GM18505 (cell line): ENCODE data around the gene CACNA1B.
A peak's percentile ranks its signal among the peaks of the same experiment; 100 is the strongest.
"Not testable (repeated sequence)": the region's sequence is repeated elsewhere in the genome, so short reads cannot be mapped to it uniquely, and the experiment has no call there.

Source experiments
- ATAC-seq: cut with Tn5 transposase; IDR thresholded peaks from one replicate; pipeline ENCODE4 v1.9.1; 2021; ENCODE audit not compliant: unreplicated experiment
- POLR2A ChIP-seq: IDR thresholded peaks from 4 replicates; pipeline ENCODE4 v1.6.1; 2011; ENCODE audit warnings: borderline replicate concordance; ENCODE audit not compliant: insufficient read depth, insufficient read length; ENCODE audit errors: extremely low read depth

CACNA1B gene

DNA sequence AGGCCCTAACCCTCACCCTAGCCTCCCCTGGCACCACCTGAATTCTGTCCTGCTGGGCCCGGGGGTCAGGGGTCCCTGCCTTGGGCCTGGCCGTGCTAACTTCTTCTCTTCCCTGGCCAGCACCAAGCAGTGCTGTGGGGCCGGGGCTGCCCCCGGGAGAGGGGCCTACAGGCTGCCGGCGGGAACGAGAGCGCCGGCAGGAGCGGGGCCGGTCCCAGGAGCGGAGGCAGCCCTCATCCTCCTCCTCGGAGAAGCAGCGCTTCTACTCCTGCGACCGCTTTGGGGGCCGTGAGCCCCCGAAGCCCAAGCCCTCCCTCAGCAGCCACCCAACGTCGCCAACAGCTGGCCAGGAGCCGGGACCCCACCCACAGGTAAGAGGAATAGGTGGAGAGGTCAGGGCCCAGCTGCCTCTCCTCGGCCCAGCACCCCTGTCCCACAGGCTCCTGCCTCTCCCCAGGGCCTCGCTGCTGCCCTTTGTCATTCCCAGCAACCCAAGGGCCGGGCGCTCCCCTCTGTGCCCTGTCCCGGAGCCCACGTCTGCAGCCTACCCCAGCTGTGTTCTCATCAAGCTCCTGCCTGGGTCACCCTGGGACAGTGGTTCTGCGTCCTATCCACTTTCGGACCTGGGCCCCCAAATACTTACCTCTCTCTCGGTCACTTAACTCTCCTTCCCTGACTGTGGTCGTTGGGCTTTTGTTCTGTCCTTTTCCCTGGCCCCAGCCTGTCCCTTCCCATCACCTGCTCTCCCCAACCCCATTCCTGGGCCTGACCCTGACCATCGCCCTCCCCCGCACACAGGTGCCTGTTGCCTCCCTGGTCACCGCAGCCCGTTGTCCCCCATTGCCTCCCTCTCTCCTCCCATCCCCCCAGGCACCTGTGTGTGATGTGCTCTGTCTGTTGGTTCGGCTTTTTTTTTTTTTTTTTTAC is 243.2 kb downstream of the CACNA1B start:
- no peak for ATAC-seq
- no peak for TF ChIP-seq POLR2A

DNA sequence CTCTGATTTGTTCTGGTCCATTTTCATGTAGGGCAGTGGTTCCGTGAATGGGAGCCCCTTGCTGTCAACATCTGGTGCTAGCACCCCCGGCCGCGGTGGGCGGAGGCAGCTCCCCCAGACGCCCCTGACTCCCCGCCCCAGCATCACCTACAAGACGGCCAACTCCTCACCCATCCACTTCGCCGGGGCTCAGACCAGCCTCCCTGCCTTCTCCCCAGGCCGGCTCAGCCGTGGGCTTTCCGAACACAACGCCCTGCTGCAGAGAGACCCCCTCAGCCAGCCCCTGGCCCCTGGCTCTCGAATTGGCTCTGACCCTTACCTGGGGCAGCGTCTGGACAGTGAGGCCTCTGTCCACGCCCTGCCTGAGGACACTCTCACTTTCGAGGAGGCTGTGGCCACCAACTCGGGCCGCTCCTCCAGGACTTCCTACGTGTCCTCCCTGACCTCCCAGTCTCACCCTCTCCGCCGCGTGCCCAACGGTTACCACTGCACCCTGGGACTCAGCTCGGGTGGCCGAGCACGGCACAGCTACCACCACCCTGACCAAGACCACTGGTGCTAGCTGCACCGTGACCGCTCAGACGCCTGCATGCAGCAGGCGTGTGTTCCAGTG is 244.0 kb downstream of the CACNA1B start:
- no peak for ATAC-seq
- no peak for TF ChIP-seq POLR2A

DNA sequence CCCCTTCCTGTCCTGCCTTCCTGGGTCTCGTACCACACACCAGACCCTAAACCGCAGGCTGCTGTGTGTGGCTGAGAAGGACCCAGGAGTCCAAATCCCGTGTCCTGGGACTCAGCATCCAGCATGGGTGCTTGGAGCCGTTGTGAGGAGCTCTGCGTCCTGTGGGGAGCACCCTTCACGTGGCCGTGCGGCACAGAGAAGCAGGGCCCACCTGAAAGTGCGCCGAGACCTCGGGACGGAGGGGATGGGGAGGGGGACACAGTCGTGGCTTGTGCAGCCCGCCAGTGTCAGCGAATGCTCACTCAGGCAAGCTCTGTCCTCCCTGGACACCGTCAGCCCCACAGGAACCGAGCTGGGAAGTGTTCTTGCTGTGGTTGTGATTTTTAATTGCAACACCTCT is 244.6 kb downstream of the CACNA1B start:
- ATAC-seq, result no peak
- no peak for TF ChIP-seq POLR2A

DNA sequence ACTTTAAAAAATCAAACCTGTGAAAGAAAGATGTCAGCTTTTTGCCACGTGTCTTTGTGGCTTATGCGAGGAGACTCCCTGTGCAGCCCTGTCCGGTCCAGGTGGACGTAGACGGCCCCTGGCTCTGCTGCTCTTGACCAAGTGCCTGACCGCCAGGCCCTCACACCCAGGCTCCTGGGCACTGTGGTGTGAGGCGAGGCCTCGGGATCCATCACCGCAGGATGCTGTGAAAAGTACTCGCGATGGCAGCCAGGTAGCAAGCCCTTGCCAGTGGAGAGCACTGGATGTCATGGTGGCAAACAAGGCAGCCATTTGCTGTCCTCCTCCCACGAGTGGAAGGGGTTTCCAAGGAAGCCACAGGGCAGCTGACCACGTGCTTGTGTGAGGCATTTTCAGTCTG is 245.1 kb downstream of the CACNA1B start:
- no peak for ATAC-seq
- TF ChIP-seq POLR2A, result no peak

- no peak for TF ChIP-seq POLR2A
- ATAC-seq, result no peak
These were observed 245.5 kb downstream of the CACNA1B start for GRCh38 chr9:138123086-138123485.

- peak; percentile 87 for ATAC-seq
These were observed 248.7 kb downstream of the CACNA1B start for GRCh38 chr9:138126090-138126857.

- not testable (repeated sequence) for ATAC-seq
These were observed 249.4 kb downstream of the CACNA1B start for GRCh38 chr9:138126858-138127584.

DNA sequence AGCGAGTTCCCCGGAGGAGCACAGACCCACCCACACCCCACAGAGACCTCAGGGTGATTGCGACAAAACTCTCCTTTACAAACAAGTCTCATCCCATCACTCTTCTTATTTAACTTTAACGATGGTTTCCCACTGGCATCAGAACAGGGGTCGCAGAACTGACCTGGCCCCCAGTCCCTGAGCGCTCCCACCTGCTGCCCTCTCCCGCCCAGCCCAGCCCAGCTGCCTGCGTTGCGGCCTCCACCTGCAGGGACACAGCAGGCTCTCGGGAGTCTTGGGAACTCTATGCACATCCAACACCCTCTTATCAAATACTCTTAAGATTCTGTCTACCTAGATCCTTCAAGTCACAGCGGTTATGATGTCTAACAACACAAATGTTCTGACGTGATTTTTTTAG is 250.4 kb downstream of the CACNA1B start:
- ATAC-seq, result not testable (repeated sequence)

DNA sequence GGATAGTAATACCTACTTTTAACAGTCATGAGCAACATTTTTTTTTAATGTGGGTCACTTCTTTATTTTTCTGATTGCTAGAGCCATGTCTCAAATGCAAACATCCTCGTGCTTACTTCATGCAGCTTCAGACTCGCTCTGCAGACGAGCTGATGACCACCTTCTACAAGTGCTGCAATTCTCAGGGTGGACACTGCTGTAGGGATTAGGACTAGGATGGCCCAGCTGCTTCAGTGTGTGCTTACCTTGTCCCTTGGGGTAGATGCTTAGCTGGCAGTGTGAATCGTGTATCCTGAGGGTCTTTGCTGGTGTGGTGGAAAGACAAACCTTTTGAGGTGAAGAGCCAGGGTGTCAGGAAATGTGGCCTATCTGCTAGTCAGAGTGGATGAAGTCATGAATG is 251.7 kb downstream of the CACNA1B start:
- ATAC-seq, result not testable (repeated sequence)

DNA sequence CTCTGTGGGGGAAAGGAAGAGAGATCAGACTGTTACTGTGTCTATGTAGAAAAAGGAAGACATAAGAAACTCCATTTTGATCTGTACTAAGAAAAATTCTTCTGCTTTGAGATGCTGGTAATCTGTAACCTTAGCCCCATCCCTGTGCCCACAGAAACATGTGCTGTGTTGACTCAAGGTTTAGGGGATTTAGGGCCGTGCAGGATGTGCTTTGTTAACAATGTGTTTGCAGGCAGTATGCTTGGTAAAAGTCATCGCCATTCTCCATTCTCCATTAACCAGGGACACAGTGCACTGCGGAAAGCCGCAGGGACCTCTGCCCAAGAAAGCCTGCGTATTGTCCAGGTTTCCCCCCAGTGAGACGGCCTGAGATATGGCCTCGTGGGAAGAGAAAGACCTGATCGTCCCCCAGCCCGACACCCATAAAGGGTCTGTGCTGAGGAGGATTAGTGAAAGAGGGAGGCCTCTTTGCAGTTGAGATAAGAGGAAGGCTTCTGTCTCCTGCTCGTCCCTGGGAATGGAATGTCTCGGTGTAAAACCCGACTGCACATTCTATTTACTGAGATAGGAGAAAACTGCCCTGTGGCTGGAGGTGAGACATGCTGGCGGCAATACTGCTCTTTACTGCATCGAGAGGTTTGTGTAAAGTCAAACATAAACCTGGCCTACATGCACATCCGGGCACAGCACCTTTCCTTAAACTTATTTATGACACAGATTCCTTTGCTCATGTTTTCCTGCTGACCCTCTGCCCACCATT is 255.5 kb downstream of the CACNA1B start:
- ATAC-seq, result not testable (repeated sequence)

- ATAC-seq, result not testable (repeated sequence)
These were observed 257.0 kb downstream of the CACNA1B start for GRCh38 chr9:138134581-138134980.

GRCh38 chr9:138139096-138139495 is 261.5 kb downstream of the CACNA1B start:
- not testable (repeated sequence) for ATAC-seq

DNA sequence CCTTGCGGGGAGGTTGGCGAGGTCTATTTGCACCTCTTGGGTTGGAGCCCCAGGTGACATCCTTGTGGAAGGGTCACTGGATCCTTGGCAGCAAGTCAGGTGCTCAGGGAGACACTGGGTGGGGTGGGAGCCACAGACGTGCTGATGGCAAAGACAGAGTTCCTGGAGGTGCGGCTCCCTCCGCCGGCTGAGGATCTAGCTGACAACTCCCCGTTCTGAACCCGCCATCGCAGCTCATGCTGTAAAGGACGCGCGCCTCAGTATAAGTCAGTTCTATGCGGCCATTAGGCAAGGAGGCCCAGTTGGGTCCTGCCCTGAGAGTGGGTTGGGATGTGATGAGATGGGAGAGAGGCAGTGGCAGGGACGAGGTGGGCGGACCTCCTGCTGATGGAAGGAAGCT is 263.4 kb downstream of the CACNA1B start:
- ATAC-seq, result not testable (repeated sequence)

GRCh38 chr9:138142528-138143244 is 265.1 kb downstream of the CACNA1B start:
- not testable (repeated sequence) for ATAC-seq

DNA sequence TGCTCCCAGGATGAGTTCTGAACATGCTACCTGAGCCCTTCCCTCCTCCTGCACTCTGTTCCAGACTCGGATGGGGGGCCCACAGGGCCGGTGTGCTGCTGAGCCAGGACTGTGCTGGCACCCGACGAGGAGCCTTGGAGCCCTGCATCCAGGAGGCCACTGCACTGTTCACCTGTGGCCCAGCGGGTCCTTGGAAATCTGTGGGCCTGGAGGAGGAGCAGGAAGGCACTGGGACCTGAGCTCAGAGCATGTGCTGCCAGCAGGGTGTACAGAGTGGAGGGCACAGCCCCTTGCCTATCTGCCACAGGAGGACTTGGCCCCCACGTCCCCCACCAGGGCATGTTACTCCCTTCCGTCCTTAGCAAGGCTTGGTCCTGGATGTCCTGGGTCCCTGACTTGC is 265.9 kb downstream of the CACNA1B start:
- ATAC-seq, result not testable (repeated sequence)

DNA sequence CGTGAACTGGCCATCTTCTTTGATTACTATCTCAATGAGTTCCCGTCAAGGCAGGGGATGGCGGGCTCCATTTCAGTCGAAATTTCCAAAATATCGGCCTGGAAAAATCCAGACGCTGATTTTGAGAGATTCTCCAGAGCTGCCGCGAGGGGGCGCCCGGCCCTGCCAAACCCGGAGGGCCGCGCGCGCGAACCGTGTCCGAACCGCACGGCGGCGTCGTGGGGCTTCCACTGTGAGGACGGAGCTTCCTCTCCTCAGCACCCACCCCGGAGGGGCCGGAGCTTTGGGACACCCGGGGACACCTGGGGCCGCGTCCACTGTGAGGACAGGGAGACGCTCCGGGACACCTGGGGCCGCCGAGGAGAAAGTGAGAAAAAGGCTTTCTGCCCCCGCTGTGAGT is 270.0 kb downstream of the CACNA1B start:
- ATAC-seq, result not testable (repeated sequence)

GRCh38 chr9:138149672-138150656 is 272.4 kb downstream of the CACNA1B start:
- ATAC-seq, result not testable (repeated sequence)
